HEK293T (cell line): Measurements from ENCODE around the gene SNX3.

Experiments used
- CTCF ChIA-PET: fragments of 350-600 bp; formaldehyde crosslinking; extraction: SDS; loops from one replicate; lab custom pipeline; 2021; ENCODE audit warnings: antibody characterized with exemption, inconsistent platforms; lab: Yijun Ruan, JAX
- POLR2A ChIA-PET: fragments of 350-600 bp; formaldehyde crosslinking; extraction: SDS; loops from one replicate; lab custom pipeline; 2020; ENCODE audit warnings: antibody characterized with exemption, inconsistent platforms; lab: Yijun Ruan, JAX
- DNase-seq: peaks from one replicate; pipeline ENCODE4 v3.0.0; 2012; ENCODE audit warnings: mixed read lengths; ENCODE audit errors: extremely low spot score
- ARNT ChIP-seq: fragments of 450-650 bp; IDR thresholded peaks from 2 replicates; pipeline ENCODE4 v1.6.1; 2017; ENCODE audit warnings: mild to moderate bottlenecking
- BHLHE40 ChIP-seq: fragments of 450-650 bp; IDR thresholded peaks from 2 replicates; pipeline ENCODE4 v1.6.1; 2016; ENCODE audit warnings: mild to moderate bottlenecking, moderate library complexity, borderline replicate concordance
- CTBP1 ChIP-seq: fragments of 450-650 bp; IDR thresholded peaks from 2 replicates; pipeline ENCODE4 v1.6.1; 2016; ENCODE audit warnings: borderline replicate concordance
- ELF4 ChIP-seq: fragments of 450-650 bp; IDR thresholded peaks from 2 replicates; pipeline ENCODE4 v1.6.1; 2017; ENCODE audit warnings: antibody characterized with exemption
- FOXA1 ChIP-seq: fragments of 450-650 bp; IDR thresholded peaks from 2 replicates; pipeline ENCODE4 v1.6.1; 2016; ENCODE audit warnings: mild to moderate bottlenecking
- FOXK2 ChIP-seq: fragments of 450-650 bp; IDR thresholded peaks from 2 replicates; pipeline ENCODE4 v1.6.1; 2016; ENCODE audit warnings: mild to moderate bottlenecking
- FOXM1 ChIP-seq: fragments of 450-650 bp; IDR thresholded peaks from 2 replicates; pipeline ENCODE4 v1.6.1; 2017; ENCODE audit warnings: mild to moderate bottlenecking, borderline replicate concordance
- HDGF ChIP-seq: fragments of 450-650 bp; IDR thresholded peaks from 2 replicates; pipeline ENCODE4 v1.6.1; 2017; ENCODE audit warnings: antibody characterized with exemption, borderline replicate concordance
- L3MBTL2 ChIP-seq: fragments of 450-650 bp; conservative IDR thresholded peaks from 2 replicates; pipeline ENCODE4 v1.6.1; 2016; ENCODE audit warnings: mild to moderate bottlenecking
- LEF1 ChIP-seq: fragments of 450-650 bp; IDR thresholded peaks from 2 replicates; pipeline ENCODE4 v1.6.1; 2017; ENCODE audit warnings: mild to moderate bottlenecking, borderline replicate concordance
- NFRKB ChIP-seq: fragments of 450-650 bp; IDR thresholded peaks from 2 replicates; pipeline ENCODE4 v1.6.1; 2016; ENCODE audit warnings: mild to moderate bottlenecking, moderate library complexity
- SP1 ChIP-seq: fragments of 450-650 bp; IDR thresholded peaks from 2 replicates; pipeline ENCODE4 v1.6.1; 2017
- SUZ12 ChIP-seq: fragments of 450-650 bp; IDR thresholded peaks from 2 replicates; pipeline ENCODE4 v1.6.1; 2016; ENCODE audit warnings: mild to moderate bottlenecking
- TARDBP ChIP-seq: fragments of 450-650 bp; IDR thresholded peaks from 2 replicates; pipeline ENCODE4 v1.6.1; 2016
- ZNF384 ChIP-seq: fragments of 450-650 bp; IDR thresholded peaks from 2 replicates; pipeline ENCODE4 v1.6.1; 2016
- TF ChIP-seq, protein P1 (sequence below): fragments of 450-650 bp; IDR thresholded peaks from 2 replicates; pipeline ENCODE4 v1.6.1; 2016

The SNX3 gene

GRCh38 chr6:108175592-108176279, 85.1 kb downstream of the SNX3 start:
- TF ChIP-seq L3MBTL2 = no peak
- TF ChIP-seq FOXA1 = no peak
- no peak for TF ChIP-seq CTBP1
- TF ChIP-seq NFRKB = no peak
- TF ChIP-seq SUZ12 = no peak
- no peak for TF ChIP-seq FOXK2
- TF ChIP-seq ARNT = no peak
- TF ChIP-seq ELF4 = no peak
- TF ChIP-seq FOXM1 = no peak
- TF ChIP-seq TARDBP = no peak
- no peak for TF ChIP-seq SP1
- TF ChIP-seq, protein P1, sequence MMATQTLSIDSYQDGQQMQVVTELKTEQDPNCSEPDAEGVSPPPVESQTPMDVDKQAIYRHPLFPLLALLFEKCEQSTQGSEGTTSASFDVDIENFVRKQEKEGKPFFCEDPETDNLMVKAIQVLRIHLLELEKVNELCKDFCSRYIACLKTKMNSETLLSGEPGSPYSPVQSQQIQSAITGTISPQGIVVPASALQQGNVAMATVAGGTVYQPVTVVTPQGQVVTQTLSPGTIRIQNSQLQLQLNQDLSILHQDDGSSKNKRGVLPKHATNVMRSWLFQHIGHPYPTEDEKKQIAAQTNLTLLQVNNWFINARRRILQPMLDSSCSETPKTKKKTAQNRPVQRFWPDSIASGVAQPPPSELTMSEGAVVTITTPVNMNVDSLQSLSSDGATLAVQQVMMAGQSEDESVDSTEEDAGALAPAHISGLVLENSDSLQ = no peak
- ChIA-PET POLR2A (no interaction called here), CTCF (no interaction called here)
- no peak for DNase-seq

DNA sequence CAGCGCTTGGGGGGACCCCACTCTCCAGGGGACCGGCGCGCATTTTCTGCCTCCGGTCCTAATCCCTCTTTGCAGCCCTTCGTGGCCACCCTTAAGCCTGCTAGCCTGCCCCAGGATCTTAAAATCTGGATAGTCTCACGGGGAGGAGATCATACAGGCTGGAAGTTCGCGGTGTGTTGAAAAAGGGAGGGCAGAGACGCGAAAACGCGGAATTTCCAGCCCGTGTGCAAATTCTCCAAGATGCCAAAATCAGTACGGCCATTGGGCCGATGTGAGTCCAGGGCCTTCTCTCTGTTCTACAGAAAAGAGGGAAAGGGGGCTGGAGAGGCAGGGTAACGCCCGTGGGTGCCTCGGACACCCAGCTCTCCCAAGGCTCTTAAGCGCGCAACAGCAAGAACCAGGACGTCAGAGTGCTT, 85.7 kb downstream of the SNX3 start:
- no peak for TF ChIP-seq FOXA1
- TF ChIP-seq SP1 = no peak
- no peak for TF ChIP-seq BHLHE40
- TF ChIP-seq CTBP1 = no peak
- no peak for TF ChIP-seq LEF1
- TF ChIP-seq ARNT = no peak
- TF ChIP-seq, protein P1 = no peak
- no peak for TF ChIP-seq ELF4
- no peak for TF ChIP-seq HDGF
- TF ChIP-seq SUZ12 = no peak
- POLR2A ChIA-PET = no interaction called here
- CTCF ChIA-PET = no interaction called here
- no peak for DNase-seq

DNA sequence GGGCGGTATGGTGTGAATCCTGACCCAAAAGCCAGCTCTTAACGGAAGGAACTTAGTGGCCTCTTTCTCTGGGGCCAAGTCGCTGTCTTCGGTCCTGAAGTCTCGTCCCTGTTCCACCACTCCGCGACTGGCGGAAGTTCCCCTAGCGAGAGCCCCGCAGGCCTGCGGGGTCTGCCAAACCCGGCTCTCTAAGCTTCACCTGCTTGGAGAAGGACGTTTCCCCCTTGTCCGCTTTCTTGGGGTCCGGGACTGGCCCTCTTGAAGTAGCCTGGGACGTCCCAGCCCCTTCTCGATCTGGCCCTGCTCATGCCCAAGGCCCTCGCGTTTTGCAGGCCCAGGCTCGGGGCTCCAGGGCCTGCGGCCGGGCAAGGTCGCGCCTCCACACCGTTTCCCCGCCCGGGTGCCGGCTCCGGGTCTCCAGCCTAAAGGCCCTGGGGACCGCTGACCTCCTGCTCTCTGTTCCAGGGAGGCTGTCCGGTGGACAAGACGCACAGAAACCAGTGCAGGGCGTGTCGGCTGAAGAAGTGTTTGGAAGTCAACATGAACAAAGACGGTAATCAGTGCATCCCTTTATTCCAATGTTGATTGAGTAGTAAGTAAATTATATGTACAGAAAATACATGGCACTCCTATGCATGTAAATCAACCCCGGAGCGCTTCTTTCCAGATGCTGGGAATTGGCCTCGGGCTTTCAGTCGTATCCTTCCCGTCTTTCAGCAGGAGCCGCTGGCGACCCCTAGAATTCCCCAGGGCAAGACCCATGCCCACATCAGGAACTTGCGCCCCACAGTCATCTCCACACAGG, 86.3 kb downstream of the SNX3 start:
- POLR2A ChIA-PET = no interaction called here
- no peak for TF ChIP-seq FOXM1
- TF ChIP-seq NFRKB = no peak
- TF ChIP-seq ELF4 = no peak
- TF ChIP-seq BHLHE40 = no peak
- TF ChIP-seq HDGF = no peak
- TF ChIP-seq LEF1 = no peak
- TF ChIP-seq, protein P1 = no peak
- TF ChIP-seq L3MBTL2 = no peak
- TF ChIP-seq FOXK2 = no peak
- no peak for TF ChIP-seq SUZ12
- TF ChIP-seq SP1 = no peak
- no peak for TF ChIP-seq TARDBP
- TF ChIP-seq CTBP1 = no peak
- no peak for TF ChIP-seq ARNT
- TF ChIP-seq ZNF384 = no peak
- TF ChIP-seq FOXA1 = no peak
- CTCF ChIA-PET = interaction anchor here (0.6 kb wide), 1 partner anchor 25 kb away, joined by 3 read pairs; no protein-coding TSS in a partner anchor
- DNase-seq = no peak

DNA sequence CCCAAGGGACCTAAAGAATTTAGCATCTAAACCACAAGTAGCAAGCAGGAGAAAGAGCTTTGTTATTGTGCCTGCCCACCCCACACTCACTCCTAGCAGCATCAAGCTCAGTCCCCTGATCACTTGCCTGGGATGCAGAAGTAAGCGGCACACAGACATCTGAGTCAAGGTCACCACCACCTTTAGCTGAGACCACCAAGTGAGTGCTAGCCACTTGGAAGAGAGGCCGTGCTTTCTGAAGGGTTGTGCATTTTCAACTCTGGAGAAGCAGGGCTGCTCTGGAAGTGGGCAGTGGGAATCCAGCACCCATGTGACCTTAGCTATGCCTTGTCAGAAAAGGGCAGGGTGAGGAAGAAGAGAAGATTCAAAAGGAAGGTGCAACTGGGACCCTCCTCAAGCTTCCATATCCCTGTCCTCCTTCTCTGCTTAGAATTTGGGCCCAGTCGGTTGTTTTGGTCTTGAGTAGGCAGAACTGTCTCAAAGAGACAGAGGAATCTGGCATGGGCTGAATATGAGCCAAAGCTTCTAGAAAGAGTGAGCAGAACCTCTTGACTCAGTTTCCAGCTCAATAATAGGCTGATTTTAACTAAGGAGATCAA, 88.8 kb downstream of the SNX3 start:
- ChIA-PET CTCF (interaction anchor here (0.6 kb wide), 1 partner anchor 320 kb away, joined by 4 read pairs; no protein-coding TSS in a partner anchor), POLR2A (no interaction called here)
- no peak for DNase-seq
- TF ChIP-seq ARNT (no peak), L3MBTL2 (no peak), FOXM1 (no peak), BHLHE40 (no peak), NFRKB (no peak), LEF1 (no peak), HDGF (no peak), FOXA1 (no peak), SP1 (no peak), ELF4 (no peak), FOXK2 (no peak), CTBP1 (no peak), TARDBP (no peak), ZNF384 (no peak), SUZ12 (no peak)
- TF ChIP-seq, protein P1 = no peak

DNA sequence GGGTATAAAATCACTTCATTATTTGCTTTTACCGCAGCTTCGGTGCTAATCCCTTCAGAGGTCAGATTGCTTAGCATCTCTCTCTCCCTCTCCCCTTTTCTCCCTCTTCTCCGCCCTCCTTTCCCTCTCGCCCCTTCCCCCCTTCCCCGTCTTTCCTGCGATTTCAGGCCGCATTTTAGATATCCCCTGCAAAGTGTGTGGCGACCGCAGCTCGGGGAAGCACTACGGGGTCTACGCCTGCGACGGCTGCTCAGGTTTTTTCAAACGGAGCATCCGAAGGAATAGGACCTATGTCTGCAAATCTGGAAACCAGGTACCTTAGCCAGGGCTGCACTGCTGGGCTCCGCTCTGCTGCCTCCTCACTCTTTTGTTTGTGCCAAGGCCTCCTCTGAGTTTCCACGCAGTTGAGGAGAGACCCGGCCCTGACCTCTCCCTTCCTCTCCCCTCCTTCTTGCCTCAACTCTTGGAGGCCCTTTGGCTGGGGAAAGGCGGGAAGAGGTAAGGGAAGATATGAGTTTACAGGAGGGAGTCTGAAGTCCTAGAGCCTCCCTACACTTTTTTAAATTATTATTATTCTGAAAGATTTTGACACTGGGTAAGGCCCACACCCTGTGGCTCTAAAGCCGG, 89.4 kb downstream of the SNX3 start:
- no peak for DNase-seq
- CTCF ChIA-PET = interaction anchor here (0.6 kb wide), 1 partner anchor 321 kb away, joined by 4 read pairs; no protein-coding TSS in a partner anchor
- POLR2A ChIA-PET = no interaction called here
- no peak for TF ChIP-seq ARNT
- no peak for TF ChIP-seq SP1
- no peak for TF ChIP-seq BHLHE40
- no peak for TF ChIP-seq NFRKB
- TF ChIP-seq, protein P1 = no peak
- TF ChIP-seq HDGF = no peak
- no peak for TF ChIP-seq TARDBP
- no peak for TF ChIP-seq ZNF384
- TF ChIP-seq SUZ12 = no peak
- no peak for TF ChIP-seq CTBP1
- TF ChIP-seq FOXK2 = no peak
- no peak for TF ChIP-seq FOXM1
- TF ChIP-seq L3MBTL2 = no peak
